Mucosa of rectum (tissue), 2 donors: ENCODE measurements around the gene ATN1.
"Not testable (repeated sequence)": the region's sequence is repeated elsewhere in the genome, so short reads cannot be mapped to it uniquely, and the experiment has no call there.

ENCODE experiments used
- H3K27ac ChIP-seq, 2 donors: one replicate each; pipeline ENCODE4 v1.7.0; 2013; ENCODE audit warnings: inconsistent platforms in 2 of 2, low read depth in 2 of 2, low read length in 2 of 2
- H3K27me3 ChIP-seq, 2 donors: one replicate each; pipeline ENCODE4 v1.7.0; 2013; ENCODE audit warnings: low read length in 2 of 2; ENCODE audit not compliant: control insufficient read depth in 2 of 2, insufficient read depth in 2 of 2
- H3K36me3 ChIP-seq, 2 donors: one replicate each; pipeline ENCODE4 v1.7.0; 2013; ENCODE audit warnings: low read length in 2 of 2; ENCODE audit not compliant: control insufficient read depth in 2 of 2, insufficient read depth in 2 of 2
- H3K4me1 ChIP-seq, 2 donors: one replicate each; pipeline ENCODE4 v1.7.0; 2013; ENCODE audit warnings: low read length in 2 of 2, mild to moderate bottlenecking in 1 of 2; ENCODE audit not compliant: control insufficient read depth in 2 of 2, insufficient read depth in 2 of 2
- H3K4me3 ChIP-seq, 2 donors: one replicate each; pipeline ENCODE4 v1.7.0; 2013; ENCODE audit warnings: low read length in 2 of 2
- H3K9ac ChIP-seq, 2 donors: one replicate each; pipeline ENCODE4 v1.7.0; 2013; ENCODE audit warnings: low read length in 2 of 2, low read depth in 1 of 2, mild to moderate bottlenecking in 1 of 2
- H3K9me3 ChIP-seq, 2 donors: one replicate each; pipeline ENCODE4 v1.7.0; 2013; ENCODE audit warnings: low read length in 2 of 2; ENCODE audit not compliant: control insufficient read depth in 2 of 2
- donor health status: healthy.
- donor health status: Normal muscosa, but diverticular disease.

The ATN1 gene, protein sequence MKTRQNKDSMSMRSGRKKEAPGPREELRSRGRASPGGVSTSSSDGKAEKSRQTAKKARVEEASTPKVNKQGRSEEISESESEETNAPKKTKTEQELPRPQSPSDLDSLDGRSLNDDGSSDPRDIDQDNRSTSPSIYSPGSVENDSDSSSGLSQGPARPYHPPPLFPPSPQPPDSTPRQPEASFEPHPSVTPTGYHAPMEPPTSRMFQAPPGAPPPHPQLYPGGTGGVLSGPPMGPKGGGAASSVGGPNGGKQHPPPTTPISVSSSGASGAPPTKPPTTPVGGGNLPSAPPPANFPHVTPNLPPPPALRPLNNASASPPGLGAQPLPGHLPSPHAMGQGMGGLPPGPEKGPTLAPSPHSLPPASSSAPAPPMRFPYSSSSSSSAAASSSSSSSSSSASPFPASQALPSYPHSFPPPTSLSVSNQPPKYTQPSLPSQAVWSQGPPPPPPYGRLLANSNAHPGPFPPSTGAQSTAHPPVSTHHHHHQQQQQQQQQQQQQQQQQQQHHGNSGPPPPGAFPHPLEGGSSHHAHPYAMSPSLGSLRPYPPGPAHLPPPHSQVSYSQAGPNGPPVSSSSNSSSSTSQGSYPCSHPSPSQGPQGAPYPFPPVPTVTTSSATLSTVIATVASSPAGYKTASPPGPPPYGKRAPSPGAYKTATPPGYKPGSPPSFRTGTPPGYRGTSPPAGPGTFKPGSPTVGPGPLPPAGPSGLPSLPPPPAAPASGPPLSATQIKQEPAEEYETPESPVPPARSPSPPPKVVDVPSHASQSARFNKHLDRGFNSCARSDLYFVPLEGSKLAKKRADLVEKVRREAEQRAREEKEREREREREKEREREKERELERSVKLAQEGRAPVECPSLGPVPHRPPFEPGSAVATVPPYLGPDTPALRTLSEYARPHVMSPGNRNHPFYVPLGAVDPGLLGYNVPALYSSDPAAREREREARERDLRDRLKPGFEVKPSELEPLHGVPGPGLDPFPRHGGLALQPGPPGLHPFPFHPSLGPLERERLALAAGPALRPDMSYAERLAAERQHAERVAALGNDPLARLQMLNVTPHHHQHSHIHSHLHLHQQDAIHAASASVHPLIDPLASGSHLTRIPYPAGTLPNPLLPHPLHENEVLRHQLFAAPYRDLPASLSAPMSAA (N-terminal part only)

DNA sequence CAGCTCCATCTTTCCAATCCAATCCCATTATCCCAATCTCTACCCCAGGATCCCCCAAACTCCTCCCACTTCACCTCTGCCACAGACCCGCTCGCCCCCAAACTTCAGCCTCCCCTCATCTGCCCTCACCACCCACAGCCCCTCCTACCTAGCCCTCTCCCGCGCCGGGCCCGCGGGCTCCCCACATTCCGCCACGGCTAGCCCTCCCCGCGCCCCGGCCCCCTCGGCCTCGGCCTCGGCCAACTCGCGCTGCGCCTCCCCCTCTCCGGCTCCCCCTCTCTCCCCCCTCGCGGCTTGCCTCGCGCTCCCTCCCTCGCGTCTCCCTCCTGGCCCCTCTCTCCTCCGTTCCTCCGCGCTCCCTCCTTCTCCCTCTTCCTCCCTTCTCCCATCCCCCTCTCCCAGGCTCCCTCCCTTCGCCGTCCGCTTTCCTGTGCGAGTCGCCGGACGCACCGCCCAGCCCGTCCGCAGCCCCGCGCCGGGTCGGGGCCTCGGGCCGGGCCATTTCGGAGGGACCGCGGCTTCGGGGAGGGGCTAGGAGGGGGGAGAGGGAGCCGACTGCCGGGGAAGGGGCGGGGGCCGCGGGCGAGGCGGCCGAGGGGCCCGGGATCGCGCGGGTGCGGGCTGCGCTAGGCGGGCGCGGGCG, at the start of gene ATN1:
Gene ATN1 (plus strand): TSS at position 581 of the 643 bp plus-strand sequence. CDS start 6,043 bp downstream, outside the sequence.
- H3K27ac ChIP-seq = peak within 1 kb of the TSS; percentile 82 to 91
- peak within 1 kb of the TSS; percentile 81 to 84 for H3K9ac ChIP-seq
- H3K9me3 ChIP-seq = no peaks in the 10 kb centered on the region
- peaks cover 45 to 55% of the 10 kb centered on the region in 2 donors for H3K4me1 ChIP-seq
- H3K36me3 ChIP-seq = no peaks in the 10 kb centered on the region
- H3K4me3 ChIP-seq = peak within 1 kb of the TSS; percentile 81 to 88
- no peaks in the 10 kb centered on the region for H3K27me3 ChIP-seq

DNA sequence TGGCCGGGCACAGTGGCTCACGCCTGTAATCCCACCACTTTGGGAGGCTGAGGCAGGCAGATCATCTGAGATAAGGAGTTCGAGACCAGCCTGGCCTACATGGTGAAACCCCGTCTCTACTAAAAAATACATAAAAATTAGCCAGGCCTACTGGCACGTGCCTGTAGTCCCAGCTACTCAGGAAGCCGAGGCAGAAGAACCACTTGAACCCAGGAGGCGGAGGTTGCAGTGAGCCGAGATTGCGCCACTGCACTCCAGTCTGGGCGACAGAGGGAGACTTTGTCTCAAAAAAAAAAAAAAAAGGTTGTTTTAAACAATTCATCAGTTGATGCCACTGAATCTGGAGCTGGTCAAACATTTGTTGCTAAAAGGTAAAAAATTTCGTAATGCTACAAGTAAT, 47.9 kb upstream of the ATN1 start:
- H3K4me3 ChIP-seq, H3K27ac ChIP-seq, H3K4me1 ChIP-seq, H3K9me3 ChIP-seq, H3K36me3 ChIP-seq, H3K27me3 ChIP-seq, H3K9ac ChIP-seq: not testable (repeated sequence)

DNA sequence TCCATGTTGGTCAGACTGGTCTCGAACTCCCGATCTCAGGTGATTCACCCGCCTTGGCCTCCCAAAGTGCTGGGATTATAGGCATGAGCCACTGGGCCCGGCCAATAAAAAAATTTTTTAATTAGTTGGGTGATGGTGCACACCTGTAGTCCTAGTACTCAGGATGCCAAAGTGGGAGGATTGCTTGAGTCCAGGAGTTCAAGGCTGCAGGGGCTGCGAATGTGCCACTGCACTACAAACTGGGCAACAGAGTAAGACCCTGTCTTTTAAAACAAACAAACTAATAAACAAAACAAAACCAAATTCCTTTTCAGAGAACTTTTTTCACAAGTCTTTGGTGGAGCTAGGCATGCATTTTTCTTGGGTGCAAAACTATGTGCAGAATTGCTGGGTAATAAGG, 44.5 kb upstream of the ATN1 start:
- Histone ChIP-seq H3K4me1 (peaks cover 0 to 10% of the 10 kb centered on the region in 2 donors), H3K9me3 (no peaks in the 10 kb centered on the region), H3K36me3 (peaks cover 0 to 4% of the 10 kb centered on the region in 2 donors), H3K27me3 (no peaks in the 10 kb centered on the region), H3K9ac (no peak overlapping the region), H3K27ac (no peak overlapping the region), H3K4me3 (no peak overlapping the region)

DNA sequence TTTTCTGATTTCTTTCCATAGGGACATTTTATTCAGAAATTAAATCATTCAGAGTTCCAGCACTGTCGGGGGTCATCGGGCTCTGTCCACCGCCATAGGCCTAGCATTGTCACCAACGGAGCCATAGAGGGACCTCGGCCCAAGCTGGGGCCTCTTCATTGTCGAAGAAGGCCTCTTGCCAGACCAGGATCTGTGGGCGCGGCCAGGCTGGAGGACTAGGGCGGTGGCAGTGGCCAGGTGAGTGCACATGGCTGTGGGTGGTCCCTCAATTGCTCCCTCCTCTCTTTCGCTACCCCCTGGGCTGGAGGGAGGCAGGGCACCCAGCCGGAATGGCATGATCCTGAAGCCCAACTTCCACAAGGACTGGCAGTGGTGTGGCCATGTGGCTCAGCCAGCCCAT, 44.1 kb upstream of the ATN1 start:
- no peak overlapping the region for H3K4me3 ChIP-seq
- H3K27me3 ChIP-seq = no peaks in the 10 kb centered on the region
- no peak overlapping the region for H3K27ac ChIP-seq
- no peaks in the 10 kb centered on the region for H3K9me3 ChIP-seq
- H3K36me3 ChIP-seq = peaks cover 0 to 4% of the 10 kb centered on the region in 2 donors
- H3K4me1 ChIP-seq = peaks cover 0 to 10% of the 10 kb centered on the region in 2 donors
- no peak overlapping the region for H3K9ac ChIP-seq

DNA sequence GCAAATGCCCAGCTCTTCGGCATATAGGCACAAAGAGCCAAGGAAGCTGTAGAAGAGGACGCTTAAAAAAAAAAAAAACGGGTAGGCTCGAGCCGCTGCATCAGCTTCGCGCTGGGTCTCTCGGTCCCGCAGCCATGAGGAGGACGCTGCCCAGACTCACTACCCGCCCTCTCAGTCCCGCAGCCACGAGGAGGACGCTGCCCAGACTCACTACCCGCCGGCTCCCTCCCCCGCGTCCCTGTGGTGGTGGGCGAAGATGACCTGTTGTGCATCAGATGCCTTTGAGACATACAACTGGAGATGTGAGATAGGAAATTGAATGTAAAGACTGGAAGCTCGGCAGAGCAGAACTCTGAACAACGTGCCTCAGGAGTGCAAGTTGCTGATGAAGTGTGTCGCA, 43.2 kb upstream of the ATN1 start:
- peaks cover 0 to 4% of the 10 kb centered on the region in 2 donors for H3K36me3 ChIP-seq
- H3K27ac ChIP-seq = no peak overlapping the region
- H3K4me3 ChIP-seq = no peak overlapping the region
- no peaks in the 10 kb centered on the region for H3K27me3 ChIP-seq
- H3K4me1 ChIP-seq = peaks cover 0 to 10% of the 10 kb centered on the region in 2 donors
- H3K9ac ChIP-seq = no peak overlapping the region
- no peaks in the 10 kb centered on the region for H3K9me3 ChIP-seq

DNA sequence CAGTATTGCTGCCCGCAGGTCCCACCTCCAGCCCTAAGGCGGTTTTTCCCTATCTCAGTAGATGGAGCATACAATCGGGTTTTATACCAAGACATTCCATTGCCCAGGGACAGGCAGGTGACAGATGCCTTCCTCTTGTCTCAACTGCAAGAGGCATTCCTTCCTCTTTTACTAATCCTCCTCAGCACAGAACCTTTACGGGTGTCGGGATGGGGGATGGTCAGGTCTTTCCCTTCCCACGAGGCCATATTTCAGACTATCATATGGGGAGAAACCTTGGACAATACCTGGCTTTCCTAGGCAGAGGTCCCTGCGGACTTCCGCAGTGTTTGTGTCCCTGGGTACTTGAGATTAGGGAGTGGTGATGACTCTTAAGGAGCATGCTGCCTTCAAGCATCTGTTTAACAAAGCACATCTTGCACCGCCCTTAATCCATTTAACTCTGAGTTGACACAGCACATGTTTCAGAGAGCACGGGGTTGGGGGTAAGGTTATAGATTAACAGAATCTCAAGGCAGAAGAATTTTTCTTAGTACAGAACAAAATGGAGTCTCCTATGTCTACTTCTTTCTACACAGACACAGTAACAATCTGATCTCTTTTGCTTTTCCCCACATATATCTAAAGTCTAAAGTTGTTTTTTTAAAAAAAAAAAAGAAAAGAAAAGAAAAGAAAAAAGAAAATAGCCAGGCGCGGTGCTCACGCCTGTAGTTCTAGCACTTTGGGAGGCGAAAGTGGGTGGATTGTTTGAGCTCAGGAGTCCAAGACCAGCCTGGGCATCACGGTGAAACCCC, 41.4 kb upstream of the ATN1 start:
- H3K36me3 ChIP-seq, H3K4me1 ChIP-seq, H3K27me3 ChIP-seq, H3K9me3 ChIP-seq, H3K4me3 ChIP-seq, H3K27ac ChIP-seq, H3K9ac ChIP-seq: not testable (repeated sequence)

DNA sequence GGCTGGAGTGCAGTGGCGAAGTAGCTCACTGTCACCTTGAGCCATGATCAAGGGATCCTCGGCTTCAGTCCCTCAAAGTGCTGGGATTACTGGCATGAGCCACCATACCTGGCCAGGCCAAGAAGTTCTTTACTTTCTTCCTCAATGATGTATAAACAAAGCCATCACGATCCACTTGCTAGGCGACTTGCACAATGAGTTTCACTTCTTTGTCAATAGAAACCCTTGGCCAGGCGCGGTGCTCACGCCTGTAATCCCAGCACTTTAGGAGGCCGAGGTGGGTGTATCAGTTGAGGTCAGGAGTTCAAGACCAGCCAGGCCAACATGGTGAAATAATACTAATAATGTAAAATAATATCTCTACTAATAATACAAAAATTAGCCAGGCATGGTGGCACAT, 40.3 kb upstream of the ATN1 start:
- H3K36me3 ChIP-seq = peaks cover 0 to 4% of the 10 kb centered on the region in 2 donors
- no peaks in the 10 kb centered on the region for H3K9me3 ChIP-seq
- H3K27ac ChIP-seq = no peak overlapping the region
- H3K27me3 ChIP-seq = no peaks in the 10 kb centered on the region
- no peak overlapping the region for H3K9ac ChIP-seq
- no peak overlapping the region for H3K4me3 ChIP-seq
- peaks cover 8 to 11% of the 10 kb centered on the region in 2 donors for H3K4me1 ChIP-seq

DNA sequence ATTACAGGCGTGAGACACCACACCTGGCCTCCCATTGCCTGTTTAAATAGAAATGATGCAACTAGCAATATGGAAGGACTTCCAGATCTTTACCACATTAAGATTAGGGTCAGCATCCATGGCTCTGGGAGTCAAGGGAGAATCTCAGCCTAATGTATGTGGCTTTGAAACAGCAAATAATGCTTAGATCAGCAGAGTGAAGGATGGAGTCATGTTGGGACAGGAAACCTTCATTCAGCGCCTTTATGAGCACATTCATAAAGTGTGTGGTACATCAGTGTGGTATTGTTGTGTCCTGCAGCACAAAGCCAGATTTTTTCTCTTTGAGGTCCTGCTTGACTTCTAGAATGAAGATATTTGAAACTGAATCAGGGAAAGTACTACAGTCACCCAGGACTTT, 39.4 kb upstream of the ATN1 start:
- peaks cover 0 to 4% of the 10 kb centered on the region in 2 donors for H3K36me3 ChIP-seq
- H3K4me1 ChIP-seq = peaks cover 8 to 11% of the 10 kb centered on the region in 2 donors
- H3K4me3 ChIP-seq = no peak overlapping the region
- no peaks in the 10 kb centered on the region for H3K27me3 ChIP-seq
- H3K9ac ChIP-seq = no peak overlapping the region
- no peak overlapping the region for H3K27ac ChIP-seq
- H3K9me3 ChIP-seq = no peaks in the 10 kb centered on the region

DNA sequence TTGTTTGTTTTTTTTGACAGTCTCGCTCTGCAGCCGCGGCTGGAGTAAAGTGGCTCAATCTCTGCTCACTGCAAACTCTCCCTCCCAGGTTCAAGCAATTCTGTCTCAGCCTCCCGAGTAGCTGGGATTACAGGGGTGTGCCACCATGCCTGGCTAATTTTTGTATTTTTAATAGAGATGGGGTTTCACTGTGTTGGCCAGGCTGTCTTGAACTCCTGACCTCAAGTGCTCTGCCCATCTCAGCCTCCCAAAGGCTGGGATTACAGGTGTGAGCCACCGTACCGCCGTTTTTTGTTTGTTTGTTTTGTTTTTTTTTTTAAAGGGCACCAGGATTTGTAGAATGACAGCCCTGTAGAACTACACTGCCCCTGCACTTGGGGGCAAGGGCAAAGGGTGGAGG, 39.0 kb upstream of the ATN1 start:
- not testable (repeated sequence) for H3K9ac ChIP-seq, H3K27ac ChIP-seq

More for the DNA sequence above, 39.0 kb upstream of the ATN1 start:
- not testable (repeated sequence) for H3K4me3 ChIP-seq, H3K36me3 ChIP-seq, H3K27me3 ChIP-seq, H3K9me3 ChIP-seq
- H3K4me1 ChIP-seq = peaks cover 8 to 11% of the 10 kb centered on the region in 2 donors
